IMR-90 (cell line): ENCODE measurements around the gene SOBP.

Experiments
- CEBPB ChIP-seq: IDR thresholded peaks from 2 replicates; pipeline ENCODE4 v1.6.1; 2012; ENCODE audit warnings: low read depth, low read length, improper control_type of control experiment
- CTCF ChIP-seq: conservative IDR thresholded peaks from 2 replicates; pipeline ENCODE4 v1.5.1; 2012; ENCODE audit warnings: mild to moderate bottlenecking, low read depth, low read length, improper control_type of control experiment
- NFE2L2 ChIP-seq: fragments of 150-350 bp; IDR thresholded peaks from 2 replicates; pipeline ENCODE4 v1.6.1; 2016; ENCODE audit warnings: low read depth, mild to moderate bottlenecking, low read length
- POLR2A ChIP-seq: IDR thresholded peaks from 2 replicates; pipeline ENCODE4 v1.6.1; 2012; ENCODE audit warnings: mild to moderate bottlenecking, low read depth, low read length

- TF ChIP-seq CTCF = no peak
- TF ChIP-seq POLR2A = no peak
- no peak for TF ChIP-seq NFE2L2
- no peak for TF ChIP-seq CEBPB
Measured at GRCh38 chr6:107543088-107543487, 53.2 kb downstream of the SOBP start.
